GM18520 (cell line): ENCODE measurements around the gene RELL2.

ENCODE experiments used
- ATAC-seq: cut with Tn5 transposase; IDR thresholded peaks from one replicate; pipeline ENCODE4 v1.9.1; 2021; ENCODE audit not compliant: unreplicated experiment

The RELL2 gene

GRCh38 chr5:141649056-141649688 lies 12.4 kb downstream of the RELL2 start:
- no peak for ATAC-seq

DNA sequence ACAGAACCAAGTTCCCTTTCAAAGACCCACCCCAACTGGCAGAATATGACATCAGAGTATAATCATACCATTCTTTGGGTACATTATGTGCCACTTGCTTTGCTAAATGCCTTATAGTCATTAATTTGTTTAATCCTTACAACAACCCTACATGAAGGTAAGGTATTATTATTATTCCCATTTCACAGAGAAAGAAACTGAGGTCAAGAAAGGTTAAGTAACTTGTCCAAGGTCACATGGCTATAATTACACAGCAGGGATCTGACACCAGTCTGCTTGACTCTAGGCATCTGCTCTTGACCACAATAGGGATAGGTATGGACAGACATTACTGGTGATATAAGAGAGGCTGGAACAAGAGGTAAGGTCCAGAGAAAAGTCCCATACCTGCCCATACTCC lies 13.2 kb downstream of the RELL2 start:
- no peak for ATAC-seq

- peak; percentile 64 for ATAC-seq
Measured at GRCh38 chr5:141650851-141651727, 14.3 kb downstream of the RELL2 start, which contains the start of gene FCHSD1. Gene FCHSD1, minus strand, starts transcription at chr5:141651418. Its CDS starts 50 bp downstream, at chr5:141651368.

DNA sequence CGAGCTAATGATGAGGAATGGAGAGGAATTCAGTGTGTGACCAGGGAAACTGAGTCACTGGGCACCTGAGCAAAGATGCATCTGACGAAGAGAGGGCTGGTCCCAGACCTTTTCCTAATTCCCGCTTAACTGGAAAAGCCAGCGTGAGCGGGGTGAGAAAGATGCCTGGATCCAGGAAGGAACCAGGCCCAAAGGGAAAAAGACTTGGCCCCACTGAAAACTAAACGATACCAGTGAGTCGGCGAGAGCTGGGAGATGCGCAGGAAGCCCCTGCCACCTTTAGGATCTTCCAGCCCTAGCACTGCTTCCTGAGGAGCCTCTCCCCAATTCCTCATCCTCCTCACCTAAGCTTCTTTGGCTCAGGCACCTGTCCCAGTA lies 14.9 kb downstream of the RELL2 start:
- no peak for ATAC-seq

GRCh38 chr5:141654298-141654697 lies 17.5 kb downstream of the RELL2 start:
- ATAC-seq, result no peak

DNA sequence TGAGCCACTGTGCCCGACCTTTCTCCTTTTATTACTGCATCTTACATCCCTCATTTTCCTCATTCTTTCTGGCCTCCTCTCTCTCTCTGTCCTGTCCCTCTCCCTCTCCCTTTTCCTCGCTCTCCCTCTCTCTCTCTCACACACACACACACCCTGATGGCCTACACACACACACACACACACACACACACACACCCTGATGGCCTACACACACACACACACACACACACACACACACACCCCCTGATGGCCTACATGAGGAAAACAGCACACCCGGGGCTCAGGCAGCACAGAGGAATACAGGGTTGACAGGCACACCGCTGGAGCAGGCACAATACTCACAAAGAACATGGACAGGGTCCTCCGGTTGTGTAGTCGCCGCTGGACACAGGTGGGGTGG lies 18.2 kb downstream of the RELL2 start:
- ATAC-seq, result no peak

- no peak for ATAC-seq
Measured at GRCh38 chr5:141656396-141656795, 19.6 kb downstream of the RELL2 start.

DNA sequence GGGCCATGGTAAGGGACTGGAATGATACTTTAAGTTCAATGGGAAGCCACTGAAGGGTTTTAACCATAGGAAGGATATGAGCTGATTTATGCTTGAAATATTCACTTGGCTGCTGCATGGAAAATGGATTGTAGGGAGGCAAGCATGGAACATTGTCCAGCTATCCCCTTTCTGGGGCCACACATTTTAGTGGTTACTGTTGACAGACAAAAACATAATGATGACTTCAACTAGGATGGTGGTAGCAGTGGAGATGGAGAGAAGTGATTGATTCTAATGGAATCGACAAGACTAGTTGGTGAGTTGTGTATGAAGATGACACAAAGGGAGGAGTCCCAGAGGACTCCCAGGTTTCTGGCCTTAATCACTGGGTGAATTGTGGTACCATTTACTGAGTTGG lies 20.6 kb downstream of the RELL2 start:
- ATAC-seq, result no peak

- ATAC-seq, result peak; percentile 74
Measured at GRCh38 chr5:141657937-141658545, 21.2 kb downstream of the RELL2 start.

DNA sequence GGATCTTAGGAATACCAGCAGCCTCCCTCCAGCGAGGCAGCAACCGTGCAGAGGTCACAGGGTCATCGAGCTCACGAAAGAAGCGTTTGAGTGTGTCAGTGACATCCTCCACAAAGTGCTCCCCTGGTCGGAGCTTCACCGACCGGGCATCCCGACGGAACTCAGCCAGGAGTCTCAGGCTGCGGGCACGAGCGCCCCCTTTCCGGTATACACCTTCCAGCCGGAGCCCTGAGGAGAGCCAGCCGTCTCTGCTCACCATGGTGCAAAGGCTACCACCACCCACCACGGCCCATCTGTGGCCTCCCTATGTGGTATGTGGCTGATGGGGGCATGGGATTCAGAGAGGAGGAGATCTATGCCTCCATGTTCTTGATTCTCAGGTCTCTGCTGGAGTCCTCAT lies 25.2 kb downstream of the RELL2 start:
- ATAC-seq, result no peak

GRCh38 chr5:141663506-141663905 lies 26.7 kb downstream of the RELL2 start:
- no peak for ATAC-seq

DNA sequence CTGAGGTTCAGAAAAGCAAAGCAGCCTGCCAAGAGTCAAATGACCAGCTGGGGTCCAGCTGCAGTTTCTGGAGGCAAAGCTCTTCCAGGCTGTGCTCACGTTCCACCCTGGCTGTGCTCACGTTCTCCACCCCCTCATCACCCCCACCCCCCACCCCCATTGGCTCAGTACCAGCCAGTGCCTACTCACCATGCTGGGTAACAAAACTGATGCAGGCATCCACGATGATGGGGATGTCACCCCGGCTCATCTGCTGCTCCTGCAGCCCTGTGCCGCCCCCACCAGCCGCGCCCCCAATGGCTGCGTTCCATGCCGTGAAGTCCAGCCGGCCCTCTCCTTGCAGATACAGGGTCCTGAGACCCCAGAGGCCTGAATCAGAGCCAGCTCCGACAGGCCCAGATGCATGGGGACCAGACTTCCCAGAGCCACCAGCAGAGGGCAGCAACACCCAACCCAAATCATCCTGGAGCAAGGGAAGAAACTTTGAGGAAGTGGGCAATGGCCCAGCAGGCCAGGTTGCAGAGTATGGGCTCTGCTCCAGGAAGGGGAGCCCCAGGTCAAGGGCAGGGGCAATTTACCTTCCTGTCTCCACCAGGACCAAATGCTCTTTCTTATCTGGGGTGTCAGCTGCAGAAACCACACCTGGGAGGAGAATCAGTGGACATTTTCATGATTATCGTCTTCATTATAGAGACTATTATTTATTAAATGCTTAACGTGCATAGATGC lies 28.1 kb downstream of the RELL2 start:
- peak; percentile 71 for ATAC-seq

DNA sequence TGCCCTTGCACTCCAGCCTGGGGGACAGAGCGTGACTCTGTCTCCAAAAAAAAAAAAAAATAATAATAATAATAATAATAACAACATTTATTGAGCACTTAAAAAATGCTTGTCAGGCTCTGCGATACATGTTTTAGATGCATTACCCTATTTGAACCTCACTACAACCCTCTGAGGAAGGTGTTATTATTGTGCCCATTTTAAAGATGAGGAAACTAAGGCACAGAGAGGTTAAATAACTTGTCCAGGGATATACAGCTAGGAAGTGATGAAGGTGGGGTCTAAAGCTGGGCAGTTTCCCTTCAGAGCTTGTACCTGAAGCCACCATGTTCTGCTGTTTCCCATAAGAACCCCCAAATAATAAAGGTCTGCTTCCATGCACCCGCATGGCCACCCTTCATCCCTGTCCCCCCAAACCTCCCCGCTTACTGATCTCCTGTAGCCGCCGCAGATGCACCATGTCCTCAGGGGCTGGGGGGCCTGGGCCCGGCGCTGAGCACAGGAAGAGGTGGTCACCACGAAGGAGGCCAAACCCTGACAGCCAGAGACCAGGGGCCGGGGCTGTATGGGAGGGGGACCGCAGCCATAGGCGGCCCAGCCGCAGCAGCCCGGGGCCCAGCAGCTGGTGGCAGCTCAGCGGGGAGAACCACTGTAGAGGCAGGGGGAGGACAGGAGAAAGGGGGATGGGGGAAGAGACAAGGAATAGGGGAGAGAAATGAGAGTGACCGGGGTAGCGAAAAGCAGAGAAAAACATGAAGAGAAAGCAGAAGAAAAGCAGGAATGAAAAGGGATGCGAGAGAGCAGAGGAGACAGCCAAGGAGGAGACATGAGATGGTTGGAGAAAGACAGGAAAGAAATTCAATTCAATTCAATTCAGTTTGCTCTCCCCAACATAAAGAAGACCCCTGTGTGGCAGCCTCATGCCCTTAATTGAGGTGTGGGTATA lies 29.5 kb downstream of the RELL2 start:
- no peak for ATAC-seq

DNA sequence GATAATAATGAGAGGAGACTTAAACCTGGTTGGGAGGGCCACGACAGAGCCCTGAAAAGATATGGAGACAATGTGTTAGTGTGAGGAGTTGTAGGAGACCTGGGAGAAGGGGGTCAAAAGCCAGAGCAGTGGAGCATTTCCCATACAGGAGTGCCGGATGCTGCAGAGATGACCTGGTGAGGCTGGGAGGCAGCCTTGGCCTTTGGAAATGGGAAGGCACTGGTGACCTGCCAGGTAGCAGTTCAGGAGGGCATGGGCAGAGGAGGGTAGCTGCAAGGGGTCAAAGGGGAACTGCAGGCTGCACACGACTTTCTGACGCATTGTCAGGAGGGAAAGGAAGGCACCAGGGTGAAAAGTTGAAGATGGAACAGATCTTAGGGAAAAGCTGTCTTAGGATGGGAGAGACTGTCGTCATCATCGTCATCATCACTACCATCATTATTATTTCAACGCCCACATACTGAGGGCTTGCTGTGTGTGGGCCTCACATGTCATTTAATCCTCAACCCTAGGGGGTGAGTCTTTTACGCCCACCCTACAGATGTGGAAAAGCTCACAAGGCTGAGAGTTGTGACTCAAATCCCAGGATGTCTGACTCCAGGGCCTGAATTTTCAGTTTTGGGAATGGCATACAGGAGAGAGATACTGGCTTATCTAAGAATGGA lies 31.9 kb downstream of the RELL2 start:
- no peak for ATAC-seq

GRCh38 chr5:141669520-141669919 lies 32.7 kb downstream of the RELL2 start:
- no peak for ATAC-seq

DNA sequence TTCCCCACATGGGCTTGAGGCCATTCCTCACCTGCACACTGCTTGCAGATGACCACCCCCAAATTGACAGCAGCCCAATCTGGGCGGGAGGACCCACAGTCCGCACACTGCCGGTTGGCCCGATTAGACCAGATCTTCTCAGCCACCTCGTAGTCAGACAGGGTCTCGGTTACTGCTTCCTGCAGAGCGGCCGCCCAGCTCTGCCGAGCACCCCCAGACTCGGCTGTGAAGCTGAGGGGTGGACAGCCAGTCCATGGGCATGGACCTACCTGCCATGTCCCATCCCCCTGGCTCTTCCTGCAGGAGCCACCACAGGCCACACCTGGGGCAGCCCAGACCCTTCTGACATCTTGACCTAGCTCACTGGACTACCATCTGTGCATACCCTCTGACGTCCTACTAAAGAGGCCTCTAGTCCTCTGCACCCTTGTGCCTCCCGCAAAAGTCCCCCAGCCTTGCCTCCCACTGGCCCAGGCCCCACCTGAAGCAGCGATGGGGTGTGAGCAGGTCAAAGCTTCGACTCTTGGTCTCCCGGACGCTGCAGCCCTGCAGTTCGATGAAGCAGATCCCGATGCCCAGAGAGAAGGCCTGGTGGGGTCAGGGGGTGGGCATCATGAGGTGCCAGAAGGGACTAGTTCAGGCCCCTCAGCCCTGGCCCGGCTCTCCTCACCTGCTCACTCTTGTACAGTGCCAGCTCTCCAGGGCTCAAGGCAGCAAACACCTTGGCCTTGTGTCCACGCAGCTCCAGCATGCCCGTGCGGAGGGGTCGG lies 35.5 kb downstream of the RELL2 start:
- no peak for ATAC-seq

GRCh38 chr5:141672841-141673813 lies 36.3 kb downstream of the RELL2 start:
- no peak for ATAC-seq

GRCh38 chr5:141674747-141675146 lies 38.0 kb downstream of the RELL2 start:
- no peak for ATAC-seq
